DMS53 treated with DMSO at 0.1 percent for 48 hours (cell line): ENCODE data around the gene TENM4.

Experiments used
- DNase-seq: peaks from one replicate; lab custom pipeline; 2025; ENCODE audit not compliant: unreplicated experiment; lab: John Stamatoyannopoulos, UW

Gene TENM4

GRCh38 chr11:78782725-78783124 is 658.1 kb downstream of the TENM4 start:
- no peak for DNase-seq

- DNase-seq, result no peak
These were observed 659.9 kb downstream of the TENM4 start for GRCh38 chr11:78780889-78781288.

GRCh38 chr11:78773492-78773891 is 667.3 kb downstream of the TENM4 start:
- DNase-seq, result no peak

GRCh38 chr11:78773077-78773476 is 667.8 kb downstream of the TENM4 start:
- DNase-seq, result no peak

GRCh38 chr11:78772186-78772585 is 668.6 kb downstream of the TENM4 start:
- no peak for DNase-seq

GRCh38 chr11:78770931-78771330 is 669.9 kb downstream of the TENM4 start:
- no peak for DNase-seq

- DNase-seq, result no peak
These were observed 671.9 kb downstream of the TENM4 start for GRCh38 chr11:78768971-78769370.

GRCh38 chr11:78768345-78768744 is 672.5 kb downstream of the TENM4 start:
- DNase-seq, result no peak

GRCh38 chr11:78767027-78767932 is 673.5 kb downstream of the TENM4 start:
- no peak for DNase-seq

- no peak for DNase-seq
These were observed 675.9 kb downstream of the TENM4 start for GRCh38 chr11:78764946-78765345.

GRCh38 chr11:78763664-78764063 is 677.2 kb downstream of the TENM4 start:
- no peak for DNase-seq

- no peak for DNase-seq
These were observed 678.7 kb downstream of the TENM4 start for GRCh38 chr11:78762105-78762504.

GRCh38 chr11:78759071-78759470 is 681.8 kb downstream of the TENM4 start:
- peak; percentile 30 for DNase-seq

GRCh38 chr11:78753297-78753696 is 687.5 kb downstream of the TENM4 start:
- peak; percentile 62 for DNase-seq

GRCh38 chr11:78752494-78752893 is 688.3 kb downstream of the TENM4 start:
- no peak for DNase-seq

GRCh38 chr11:78748918-78749690 is 691.7 kb downstream of the TENM4 start:
- peak; percentile 78 for DNase-seq

GRCh38 chr11:78744949-78745348 is 695.9 kb downstream of the TENM4 start:
- no peak for DNase-seq

- no peak for DNase-seq
These were observed 696.6 kb downstream of the TENM4 start for GRCh38 chr11:78744202-78744601.

- peak; percentile 89 for DNase-seq
These were observed 698.4 kb downstream of the TENM4 start for GRCh38 chr11:78742430-78742829.

GRCh38 chr11:78741741-78742140 is 699.1 kb downstream of the TENM4 start:
- DNase-seq, result no peak

GRCh38 chr11:78740199-78741071 is 700.4 kb downstream of the TENM4 start:
- DNase-seq, result no peak
